Central memory CD8-positive, alpha-beta T cell (primary cell): ENCODE data around the gene NR3C2.

ENCODE experiments used
- ATAC-seq: fragments of 150-1000 bp; cut with Tn5 transposase; replicated peaks from 2 replicates; pipeline ENCODE4 v1.10.0; 2022; ENCODE audit warnings: mild to moderate bottlenecking, moderate FRiP score, moderate number of reproducible peaks; ENCODE audit not compliant: poor library complexity, severe bottlenecking; ENCODE audit errors: extremely low read depth
- DNase-seq, 2 donors: peaks; one replicate each; pipeline ENCODE4 v3.0.0; 2021; ENCODE audit warnings: low spot score in 2 of 2
- H3K27ac Mint-ChIP-seq: one replicate; pipeline ENCODE4 v1.8.0; 2022; ENCODE audit warnings: low read depth, mild to moderate bottlenecking, moderate library complexity, mixed read lengths
- H3K27me3 Mint-ChIP-seq: one replicate; pipeline ENCODE4 v1.8.0; 2022; ENCODE audit warnings: mixed read lengths
- H3K36me3 Mint-ChIP-seq: one replicate; pipeline ENCODE4 v1.8.0; 2022; ENCODE audit warnings: mild to moderate bottlenecking, moderate library complexity, mixed read lengths; ENCODE audit not compliant: insufficient read depth
- H3K4me1 Mint-ChIP-seq: one replicate; pipeline ENCODE4 v1.8.0; 2022; ENCODE audit warnings: mixed read lengths
- H3K4me3 Mint-ChIP-seq: one replicate; pipeline ENCODE4 v1.8.0; 2022; ENCODE audit warnings: mild to moderate bottlenecking, moderate library complexity, mixed read lengths
- H3K9me3 Mint-ChIP-seq: one replicate; pipeline ENCODE4 v1.8.0; 2022; ENCODE audit warnings: mixed read lengths

NR3C2 gene

DNA sequence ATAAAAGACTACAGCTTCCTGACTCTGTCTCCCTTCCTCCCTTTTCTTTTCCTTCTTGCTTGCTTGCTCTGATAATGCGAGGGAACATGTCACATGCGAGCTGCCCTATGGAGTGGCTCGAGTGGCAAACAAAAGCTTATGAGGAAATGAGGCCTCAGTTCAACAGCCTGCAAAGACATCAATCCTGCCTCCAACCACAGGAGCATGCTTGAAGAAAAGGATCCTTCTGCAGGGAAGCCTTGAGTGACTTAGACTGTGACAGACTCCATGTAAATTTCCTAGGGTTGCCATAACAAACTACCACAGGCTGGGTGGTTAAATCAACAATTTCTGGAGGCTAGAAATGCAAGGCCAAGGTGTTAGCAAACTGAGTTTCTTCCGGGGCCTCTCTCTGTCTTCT lies 152.5 kb downstream of the NR3C2 start:
- peaks cover 10% of the 10 kb centered on the region for H3K4me1 Mint-ChIP-seq
- H3K4me3 Mint-ChIP-seq = no peak overlapping the region
- DNase-seq (no peak), ATAC-seq (no peak)
- H3K36me3 Mint-ChIP-seq = no peaks in the 10 kb centered on the region
- no peaks in the 10 kb centered on the region for H3K27me3 Mint-ChIP-seq
- no peaks in the 10 kb centered on the region for H3K9me3 Mint-ChIP-seq
- no peak overlapping the region for H3K27ac Mint-ChIP-seq

DNA sequence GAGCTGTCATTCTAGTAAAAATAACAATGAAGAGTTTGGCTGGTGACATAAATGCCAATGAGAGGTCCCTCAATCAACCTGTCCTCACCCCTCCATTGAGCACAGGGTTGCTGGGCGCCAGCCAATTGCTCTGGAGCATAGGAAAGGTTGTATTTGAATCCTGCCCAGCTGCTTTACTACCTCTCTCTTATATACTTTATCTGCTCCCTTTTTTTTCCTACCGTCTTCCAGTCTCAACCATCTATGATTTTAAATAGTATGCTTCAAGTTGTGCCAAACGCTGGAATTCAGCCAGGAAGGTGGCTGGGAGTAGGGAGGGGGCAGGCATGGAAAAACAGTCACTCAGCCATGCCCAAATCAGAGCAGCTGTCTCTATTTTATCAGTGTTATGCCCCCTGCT lies 153.8 kb downstream of the NR3C2 start:
- Mint-ChIP-seq H3K27me3 (no peaks in the 10 kb centered on the region), H3K9me3 (no peaks in the 10 kb centered on the region), H3K4me3 (no peak overlapping the region), H3K27ac (peak overlapping the region; percentile 79), H3K4me1 (peaks cover 15% of the 10 kb centered on the region), H3K36me3 (no peaks in the 10 kb centered on the region)
- DNase-seq (no peak), ATAC-seq (no peak)

DNA sequence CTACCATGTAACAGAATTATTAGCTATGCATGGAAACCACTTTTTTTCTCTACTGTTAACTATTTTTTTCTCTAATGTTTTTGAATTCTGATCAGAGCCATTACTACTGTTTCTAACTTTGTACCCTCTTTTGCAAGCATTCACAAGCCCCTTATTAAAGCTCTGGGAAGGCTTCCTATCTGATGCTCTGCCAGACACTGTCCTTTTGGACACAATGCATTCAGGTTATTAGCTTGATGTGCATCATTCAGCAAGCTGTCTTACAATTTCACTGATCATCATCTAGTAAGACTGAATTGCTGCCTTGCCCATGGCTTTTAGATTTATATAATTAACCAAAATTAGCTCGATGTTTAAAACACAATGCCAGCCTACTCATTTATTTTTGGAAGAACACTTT lies 155.1 kb downstream of the NR3C2 start:
- DNase-seq = no peak
- Mint-ChIP-seq H3K4me1 (peaks cover 22% of the 10 kb centered on the region), H3K9me3 (no peaks in the 10 kb centered on the region), H3K27ac (no peak overlapping the region), H3K36me3 (no peaks in the 10 kb centered on the region), H3K27me3 (no peaks in the 10 kb centered on the region), H3K4me3 (no peak overlapping the region)
- no peak for ATAC-seq

DNA sequence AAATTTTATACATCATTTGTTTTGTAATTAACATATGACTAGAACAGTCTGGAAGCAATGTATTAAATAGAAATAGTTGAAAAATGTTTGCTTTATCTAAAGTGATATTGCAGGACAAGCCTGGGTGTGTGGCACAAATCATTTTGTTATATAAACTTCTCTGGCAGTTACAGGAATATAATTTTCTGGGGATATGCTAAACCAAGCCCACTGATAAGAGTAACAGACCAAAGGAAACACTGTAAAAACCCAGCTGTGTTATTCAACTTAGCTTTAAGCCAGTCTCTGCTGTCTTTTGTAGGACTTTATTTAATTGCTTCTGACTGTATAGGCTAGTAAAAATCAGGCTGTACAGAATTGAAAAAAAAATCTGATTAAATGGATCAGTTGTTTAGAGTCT lies 156.2 kb downstream of the NR3C2 start:
- no peak overlapping the region for H3K27ac Mint-ChIP-seq
- no peaks in the 10 kb centered on the region for H3K36me3 Mint-ChIP-seq
- no peak overlapping the region for H3K4me3 Mint-ChIP-seq
- peaks cover 22% of the 10 kb centered on the region for H3K4me1 Mint-ChIP-seq
- no peaks in the 10 kb centered on the region for H3K27me3 Mint-ChIP-seq
- H3K9me3 Mint-ChIP-seq = no peaks in the 10 kb centered on the region
- DNase-seq (no peak), ATAC-seq (no peak)

DNA sequence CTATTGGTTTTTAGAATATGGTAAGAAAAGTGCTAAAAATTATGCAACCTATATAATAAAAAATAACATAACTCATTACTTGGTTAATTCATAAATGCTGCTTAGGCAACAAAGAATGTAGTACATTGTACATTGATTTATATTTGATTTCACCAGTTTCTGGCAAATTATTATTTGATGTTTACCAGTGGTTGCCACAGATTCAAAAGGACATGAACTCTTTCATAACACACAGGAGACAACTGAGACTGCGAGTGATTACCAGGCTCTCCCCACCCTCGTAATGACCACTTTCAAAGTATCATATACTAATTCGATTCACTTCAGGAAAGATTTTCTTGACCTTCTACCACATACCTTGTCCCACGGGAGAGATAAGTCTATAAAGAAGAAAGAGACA lies 158.5 kb downstream of the NR3C2 start:
- DNase-seq (no peak), ATAC-seq (no peak)
- Mint-ChIP-seq H3K27me3 (no peaks in the 10 kb centered on the region), H3K36me3 (no peaks in the 10 kb centered on the region), H3K9me3 (no peaks in the 10 kb centered on the region), H3K4me1 (peaks cover 17% of the 10 kb centered on the region), H3K27ac (no peak overlapping the region), H3K4me3 (no peak overlapping the region)

DNA sequence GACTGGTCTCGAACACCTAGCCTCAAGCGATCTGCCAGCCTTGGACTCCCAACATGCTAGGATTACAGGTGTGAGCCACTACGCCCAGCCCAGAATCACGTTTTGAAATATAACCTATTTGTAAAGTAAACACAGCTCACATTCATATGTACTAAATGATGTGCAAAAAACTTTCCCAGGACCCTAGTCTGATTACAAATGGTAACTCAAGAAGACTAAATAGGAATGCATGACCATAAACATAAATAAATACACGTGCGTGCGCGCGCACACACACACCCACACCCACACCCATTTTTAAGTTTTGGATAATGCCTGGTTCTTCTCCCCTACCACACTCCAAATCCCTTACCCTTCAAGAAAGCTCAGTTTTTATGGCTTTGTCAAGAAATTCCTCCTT lies 163.9 kb downstream of the NR3C2 start:
- DNase-seq (no peak), ATAC-seq (no peak)
- peaks cover 27% of the 10 kb centered on the region for H3K4me1 Mint-ChIP-seq
- no peaks in the 10 kb centered on the region for H3K9me3 Mint-ChIP-seq
- no peak overlapping the region for H3K4me3 Mint-ChIP-seq
- peaks cover 3% of the 10 kb centered on the region for H3K36me3 Mint-ChIP-seq
- no peak overlapping the region for H3K27ac Mint-ChIP-seq
- H3K27me3 Mint-ChIP-seq = no peaks in the 10 kb centered on the region

DNA sequence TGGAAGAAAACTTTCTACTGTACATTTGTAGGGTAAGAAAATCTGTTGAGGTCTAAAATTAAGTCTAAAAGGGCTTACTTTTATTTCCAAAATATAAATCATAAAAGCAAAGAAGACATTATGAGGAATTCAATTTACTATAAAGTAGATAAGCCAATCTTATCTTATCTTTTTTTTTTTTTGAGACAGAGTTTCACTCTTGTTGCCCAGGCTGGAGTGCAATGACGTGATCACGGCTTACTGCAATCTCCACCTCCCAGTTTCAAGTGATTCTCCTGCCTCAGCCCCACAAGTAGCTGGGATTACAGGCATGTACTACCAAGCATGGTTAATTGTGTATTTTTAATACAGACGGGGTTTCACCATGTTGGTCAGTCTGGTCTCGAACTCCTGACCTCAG lies 166.9 kb downstream of the NR3C2 start:
- peaks cover 21% of the 10 kb centered on the region for H3K4me1 Mint-ChIP-seq
- no peak overlapping the region for H3K27ac Mint-ChIP-seq
- DNase-seq (no peak), ATAC-seq (no peak)
- no peaks in the 10 kb centered on the region for H3K27me3 Mint-ChIP-seq
- H3K9me3 Mint-ChIP-seq = no peaks in the 10 kb centered on the region
- no peak overlapping the region for H3K4me3 Mint-ChIP-seq
- peaks cover 3% of the 10 kb centered on the region for H3K36me3 Mint-ChIP-seq

DNA sequence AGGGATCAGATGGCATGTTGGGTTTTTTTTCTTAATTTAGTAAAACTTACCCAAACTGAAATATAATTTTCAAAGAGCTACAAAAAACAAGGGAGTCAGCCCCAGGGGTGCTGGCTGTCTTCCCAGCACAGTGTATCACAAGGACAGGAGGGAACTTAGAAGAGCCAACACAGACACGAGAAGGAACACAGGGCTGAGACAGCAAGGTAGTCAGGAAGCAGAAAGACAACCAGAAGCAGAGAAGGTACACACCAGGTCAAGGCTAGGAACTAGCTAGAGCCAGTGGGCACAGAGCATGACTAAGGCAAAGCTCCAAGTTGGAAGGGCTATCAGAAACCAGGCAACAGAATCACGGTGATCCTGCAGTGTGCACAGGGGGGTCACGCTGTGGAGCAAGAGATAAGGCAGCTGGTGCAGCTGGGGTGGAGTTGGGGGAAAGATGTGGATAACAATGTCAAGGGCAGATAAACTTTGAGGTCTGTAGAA lies 168.7 kb downstream of the NR3C2 start:
- DNase-seq (no peak), ATAC-seq (no peak)
- H3K27ac Mint-ChIP-seq = no peak overlapping the region

DNA sequence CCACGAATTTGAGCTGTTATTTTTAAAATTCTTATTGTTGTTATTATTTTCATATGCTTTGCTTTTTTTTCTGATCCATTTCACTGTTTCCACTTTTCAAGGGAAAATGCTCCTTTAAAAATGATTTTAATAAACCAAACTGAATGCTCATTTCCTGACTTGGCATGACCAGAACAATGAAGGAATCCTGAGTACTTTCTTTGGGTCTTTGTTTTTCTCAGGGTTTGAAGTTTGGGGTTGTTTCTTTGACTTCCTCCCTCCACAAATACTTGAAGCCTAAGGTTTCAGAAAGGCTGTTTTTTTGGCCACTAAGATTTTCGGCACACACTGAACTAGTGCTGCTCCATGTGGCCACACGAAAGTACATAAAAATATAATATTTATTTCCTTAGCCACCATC lies 171.0 kb downstream of the NR3C2 start:
- peaks cover 3% of the 10 kb centered on the region for H3K36me3 Mint-ChIP-seq
- H3K4me3 Mint-ChIP-seq = no peak overlapping the region
- H3K4me1 Mint-ChIP-seq = peaks cover 15% of the 10 kb centered on the region
- H3K9me3 Mint-ChIP-seq = no peaks in the 10 kb centered on the region
- no peak overlapping the region for H3K27ac Mint-ChIP-seq
- ATAC-seq (no peak), DNase-seq (no peak)
- no peaks in the 10 kb centered on the region for H3K27me3 Mint-ChIP-seq

More for the DNA sequence above, 168.7 kb downstream of the NR3C2 start:
- no peaks in the 10 kb centered on the region for H3K27me3 Mint-ChIP-seq
- H3K4me1 Mint-ChIP-seq = peaks cover 21% of the 10 kb centered on the region
- H3K9me3 Mint-ChIP-seq = no peaks in the 10 kb centered on the region
- no peak overlapping the region for H3K4me3 Mint-ChIP-seq
- H3K36me3 Mint-ChIP-seq = peaks cover 3% of the 10 kb centered on the region

DNA sequence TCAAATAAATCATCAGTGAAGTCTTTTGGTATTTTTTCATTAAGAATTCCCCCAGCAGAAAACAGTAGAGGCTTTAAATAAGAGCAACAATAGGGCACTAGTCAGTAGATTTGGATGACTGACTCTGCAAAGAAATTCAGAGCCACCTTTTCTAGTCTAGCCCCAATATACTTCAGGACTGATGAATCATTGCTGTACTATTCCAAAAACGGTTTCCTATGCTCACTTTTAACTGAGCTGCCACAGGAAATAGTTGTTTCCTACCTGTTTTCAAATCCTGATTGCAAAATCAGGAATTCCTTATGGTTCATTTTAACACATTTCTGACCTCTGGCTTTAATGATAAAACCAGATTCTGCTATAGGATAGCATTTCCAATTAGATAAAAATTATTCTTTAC lies 171.6 kb downstream of the NR3C2 start:
- Mint-ChIP-seq H3K36me3 (peaks cover 3% of the 10 kb centered on the region), H3K27ac (no peak overlapping the region), H3K27me3 (no peaks in the 10 kb centered on the region), H3K4me1 (peaks cover 15% of the 10 kb centered on the region), H3K9me3 (no peaks in the 10 kb centered on the region), H3K4me3 (no peak overlapping the region)
- DNase-seq (no peak), ATAC-seq (no peak)

DNA sequence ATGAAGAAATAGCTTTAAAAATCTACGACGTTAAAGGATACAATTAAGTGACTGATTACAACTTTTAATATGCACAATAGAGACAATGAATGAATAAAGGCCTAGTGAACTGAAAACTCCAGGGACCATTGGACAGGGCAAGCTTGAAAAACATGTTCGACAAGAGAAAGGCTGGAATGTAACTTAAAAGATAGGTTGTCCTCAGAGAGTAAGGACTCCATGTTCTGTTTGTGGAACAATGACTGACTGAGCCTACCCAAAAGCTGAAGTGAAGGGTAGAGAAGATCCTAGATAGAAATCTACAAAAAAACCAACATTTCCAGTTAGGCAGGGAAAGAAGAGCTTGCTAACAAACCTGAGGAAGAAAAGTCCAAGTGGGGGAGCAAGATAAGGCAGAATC lies 173.4 kb downstream of the NR3C2 start:
- peaks cover 8% of the 10 kb centered on the region for H3K4me1 Mint-ChIP-seq
- ATAC-seq (no peak), DNase-seq (no peak)
- no peaks in the 10 kb centered on the region for H3K9me3 Mint-ChIP-seq
- no peak overlapping the region for H3K4me3 Mint-ChIP-seq
- no peak overlapping the region for H3K27ac Mint-ChIP-seq
- H3K36me3 Mint-ChIP-seq = peaks cover 2% of the 10 kb centered on the region
- H3K27me3 Mint-ChIP-seq = no peaks in the 10 kb centered on the region

DNA sequence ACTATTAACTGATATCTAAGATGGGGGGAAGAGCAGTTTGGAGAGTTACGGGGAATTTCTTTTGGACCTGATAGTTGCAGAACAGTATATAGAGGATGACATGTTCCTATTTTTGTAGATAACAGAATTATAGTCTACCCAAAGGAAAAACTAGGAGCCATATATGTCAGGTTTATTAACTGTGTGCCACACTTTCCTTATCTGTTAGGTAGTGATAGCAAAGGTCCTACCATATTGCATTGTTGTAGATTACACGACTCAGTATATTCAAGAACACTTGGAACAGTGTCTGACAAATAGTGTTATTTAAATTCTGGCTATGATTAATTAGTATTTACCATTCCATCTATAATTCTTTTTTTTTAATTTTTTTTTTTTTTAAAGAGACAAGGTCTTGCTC lies 175.3 kb downstream of the NR3C2 start:
- H3K4me1 Mint-ChIP-seq = peaks cover 13% of the 10 kb centered on the region
- H3K4me3 Mint-ChIP-seq = no peak overlapping the region
- no peaks in the 10 kb centered on the region for H3K27me3 Mint-ChIP-seq
- ATAC-seq (no peak), DNase-seq (no peak)
- no peaks in the 10 kb centered on the region for H3K36me3 Mint-ChIP-seq
- H3K9me3 Mint-ChIP-seq = no peaks in the 10 kb centered on the region
- no peak overlapping the region for H3K27ac Mint-ChIP-seq

DNA sequence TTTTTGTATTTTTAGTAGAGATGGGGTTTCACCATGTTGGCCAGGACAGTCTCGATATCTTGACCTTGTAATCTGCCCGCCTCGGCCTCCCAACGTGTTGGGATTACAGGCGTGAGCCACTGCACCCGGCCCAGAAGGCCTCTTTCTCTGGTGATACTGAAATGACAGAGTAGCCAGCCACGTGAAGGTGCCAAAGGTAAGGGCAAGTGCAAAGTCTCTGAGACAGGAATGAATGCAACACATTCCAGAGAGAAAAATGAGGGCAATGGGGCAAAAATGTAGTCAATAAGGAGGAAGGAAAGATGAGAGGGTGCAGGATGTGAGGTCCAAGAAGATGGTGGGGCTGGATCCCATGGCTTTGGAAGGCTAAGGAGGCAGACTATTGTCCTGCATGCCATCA lies 176.0 kb downstream of the NR3C2 start:
- H3K9me3 Mint-ChIP-seq = no peaks in the 10 kb centered on the region

DNA sequence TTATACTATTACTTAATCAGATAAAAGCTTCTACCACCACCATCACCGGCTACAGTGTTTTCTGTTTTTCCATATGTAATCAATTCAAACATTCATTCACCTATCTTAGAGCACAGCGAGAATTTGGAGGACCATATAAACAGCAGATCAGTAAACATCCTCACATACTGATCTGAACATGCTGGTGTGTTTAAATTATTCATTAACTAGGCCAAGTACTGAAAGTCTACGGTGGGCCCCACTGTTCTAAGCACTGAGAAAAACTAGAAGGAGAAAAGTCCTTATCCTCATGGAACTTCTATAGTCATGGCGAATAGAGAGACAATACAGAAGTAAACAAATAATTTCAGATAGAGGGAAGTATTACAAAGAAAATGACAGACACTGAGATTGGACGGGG lies 176.6 kb downstream of the NR3C2 start:
- Mint-ChIP-seq H3K9me3 (no peaks in the 10 kb centered on the region), H3K36me3 (no peaks in the 10 kb centered on the region), H3K27me3 (no peaks in the 10 kb centered on the region), H3K4me1 (peaks cover 13% of the 10 kb centered on the region), H3K27ac (no peak overlapping the region), H3K4me3 (no peak overlapping the region)
- ATAC-seq (no peak), DNase-seq (no peak)

More for the DNA sequence above, 176.0 kb downstream of the NR3C2 start:
- DNase-seq (no peak), ATAC-seq (no peak)
- Mint-ChIP-seq H3K27ac (no peak overlapping the region), H3K4me3 (no peak overlapping the region), H3K36me3 (no peaks in the 10 kb centered on the region), H3K4me1 (peaks cover 13% of the 10 kb centered on the region), H3K27me3 (no peaks in the 10 kb centered on the region)
